ENCODE measurements around the gene EGF. TPM values are rescaled to one million over a fixed set of nuclear protein-coding genes. Genes with fewer than 3 reads are reported as not detected.
A peak's percentile ranks its signal among the peaks of the same experiment; 100 is the strongest.

The EGF gene
- total RNA-seq, 6 experiments from 2014 or later: 1.1 to 2.2 (median 1.7) TPM

DNA sequence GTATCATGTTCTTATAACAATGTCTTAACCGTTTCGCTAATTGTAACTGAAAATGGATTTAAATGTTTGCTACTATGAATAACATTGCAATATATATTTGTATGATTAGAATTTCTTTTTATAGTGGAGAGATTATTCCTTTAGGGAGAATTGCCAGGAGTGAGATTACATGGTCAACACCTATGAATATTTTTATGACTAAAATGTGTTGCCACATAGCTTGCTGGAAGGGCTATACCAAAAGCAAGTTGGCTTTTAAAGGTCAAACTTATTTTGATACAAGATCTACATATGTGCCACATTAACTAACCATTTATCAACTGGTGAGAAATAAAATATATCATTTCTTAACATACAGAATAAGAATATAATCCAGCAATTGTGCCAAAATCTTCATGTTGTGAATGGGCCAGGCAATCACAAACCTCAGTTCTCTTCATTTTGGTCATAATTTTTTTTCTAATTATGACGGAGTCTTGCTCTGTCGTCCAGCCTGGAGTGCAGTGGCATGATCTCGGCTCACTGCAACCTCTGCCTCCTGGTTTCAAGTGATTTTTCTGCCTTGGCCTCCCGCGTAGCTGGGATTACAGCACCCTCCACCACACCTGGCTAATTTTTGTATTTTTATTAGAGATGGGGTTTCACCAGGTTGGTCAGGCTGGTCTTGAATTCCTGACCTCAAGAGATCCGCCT, 10.0 kb upstream of the EGF start:
- no peak for DNase-seq
- H3K36me3 Mint-ChIP-seq (ENCODE audit: low read depth): no peaks in the 10 kb centered on the region
- peaks cover 10% of the 10 kb centered on the region; the same call in 1 of the 2 replicates for H3K9me3 Mint-ChIP-seq
- TF ChIP-seq, protein P1, sequence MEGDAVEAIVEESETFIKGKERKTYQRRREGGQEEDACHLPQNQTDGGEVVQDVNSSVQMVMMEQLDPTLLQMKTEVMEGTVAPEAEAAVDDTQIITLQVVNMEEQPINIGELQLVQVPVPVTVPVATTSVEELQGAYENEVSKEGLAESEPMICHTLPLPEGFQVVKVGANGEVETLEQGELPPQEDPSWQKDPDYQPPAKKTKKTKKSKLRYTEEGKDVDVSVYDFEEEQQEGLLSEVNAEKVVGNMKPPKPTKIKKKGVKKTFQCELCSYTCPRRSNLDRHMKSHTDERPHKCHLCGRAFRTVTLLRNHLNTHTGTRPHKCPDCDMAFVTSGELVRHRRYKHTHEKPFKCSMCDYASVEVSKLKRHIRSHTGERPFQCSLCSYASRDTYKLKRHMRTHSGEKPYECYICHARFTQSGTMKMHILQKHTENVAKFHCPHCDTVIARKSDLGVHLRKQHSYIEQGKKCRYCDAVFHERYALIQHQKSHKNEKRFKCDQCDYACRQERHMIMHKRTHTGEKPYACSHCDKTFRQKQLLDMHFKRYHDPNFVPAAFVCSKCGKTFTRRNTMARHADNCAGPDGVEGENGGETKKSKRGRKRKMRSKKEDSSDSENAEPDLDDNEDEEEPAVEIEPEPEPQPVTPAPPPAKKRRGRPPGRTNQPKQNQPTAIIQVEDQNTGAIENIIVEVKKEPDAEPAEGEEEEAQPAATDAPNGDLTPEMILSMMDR (IDR thresholded peaks at IDR 0.05): no peak
- H3K4me1 Mint-ChIP-seq (ENCODE audit: low read depth): no peaks in the 10 kb centered on the region
- H3K4me3 Mint-ChIP-seq: no peak overlapping the region
- no peak overlapping the region for H3K27ac Mint-ChIP-seq
- H3K27me3 Mint-ChIP-seq (ENCODE audit: insufficient read depth): peaks cover 3% of the 10 kb centered on the region

DNA sequence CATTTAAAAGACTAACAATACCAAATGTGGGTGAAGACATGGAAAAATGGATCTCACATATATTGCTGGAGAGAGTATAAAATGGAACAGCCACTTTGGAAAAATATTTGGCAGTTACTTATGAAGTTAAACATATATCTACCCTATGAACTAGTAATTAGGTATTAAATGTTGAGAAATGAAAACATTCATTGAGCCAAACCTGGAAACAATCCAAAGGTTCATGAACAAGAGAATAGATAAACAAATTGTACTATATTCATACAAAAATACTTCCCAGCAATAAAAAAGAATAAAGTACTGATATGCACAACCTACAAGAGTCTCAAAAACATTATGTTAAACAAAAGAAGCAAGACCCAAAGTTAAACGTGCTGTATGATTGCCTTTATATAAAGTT, 4.0 kb upstream of the EGF start:
- no peaks in the 10 kb centered on the region for H3K36me3 Mint-ChIP-seq (ENCODE audit: low read depth)
- H3K4me1 Mint-ChIP-seq (ENCODE audit: low read depth): peaks cover 19% of the 10 kb centered on the region
- H3K27me3 Mint-ChIP-seq (ENCODE audit: insufficient read depth): peaks cover 9% of the 10 kb centered on the region; the same call in 1 of the 2 replicates
- no peak for DNase-seq
- TF ChIP-seq, protein P1 (IDR thresholded peaks at IDR 0.05): no peak
- no peak overlapping the region for H3K27ac Mint-ChIP-seq
- H3K4me3 Mint-ChIP-seq: no peak overlapping the region
- H3K9me3 Mint-ChIP-seq: no peaks in the 10 kb centered on the region

DNA sequence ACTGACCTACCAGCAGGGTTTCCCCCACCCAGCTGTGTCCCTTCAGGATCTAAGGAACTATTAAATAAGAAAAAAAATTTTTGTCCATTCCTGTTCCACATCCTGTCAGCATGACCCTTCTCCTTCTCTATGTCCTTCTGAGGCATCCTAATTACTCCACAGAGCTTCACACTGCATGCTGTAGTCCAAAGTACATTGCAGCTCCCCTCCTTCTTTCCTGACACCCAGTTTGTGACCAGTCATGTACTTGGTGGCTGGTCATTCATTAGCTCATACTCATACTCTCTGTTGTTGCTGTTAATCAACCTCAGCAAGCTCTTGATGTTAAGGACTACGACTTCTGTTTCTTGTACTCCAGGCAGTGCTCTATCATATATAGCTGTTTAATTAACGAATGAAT, 2.4 kb upstream of the EGF start:
- no peaks in the 10 kb centered on the region for H3K36me3 Mint-ChIP-seq (ENCODE audit: low read depth)
- H3K9me3 Mint-ChIP-seq: no peaks in the 10 kb centered on the region
- DNase-seq: no peak
- H3K4me3 Mint-ChIP-seq: no peak overlapping the region
- peaks cover 24% of the 10 kb centered on the region for H3K4me1 Mint-ChIP-seq (ENCODE audit: low read depth)
- H3K27me3 Mint-ChIP-seq (ENCODE audit: insufficient read depth): peaks cover 9% of the 10 kb centered on the region
- TF ChIP-seq, protein P1 (IDR thresholded peaks at IDR 0.05): no peak
- no peak overlapping the region for H3K27ac Mint-ChIP-seq

DNA sequence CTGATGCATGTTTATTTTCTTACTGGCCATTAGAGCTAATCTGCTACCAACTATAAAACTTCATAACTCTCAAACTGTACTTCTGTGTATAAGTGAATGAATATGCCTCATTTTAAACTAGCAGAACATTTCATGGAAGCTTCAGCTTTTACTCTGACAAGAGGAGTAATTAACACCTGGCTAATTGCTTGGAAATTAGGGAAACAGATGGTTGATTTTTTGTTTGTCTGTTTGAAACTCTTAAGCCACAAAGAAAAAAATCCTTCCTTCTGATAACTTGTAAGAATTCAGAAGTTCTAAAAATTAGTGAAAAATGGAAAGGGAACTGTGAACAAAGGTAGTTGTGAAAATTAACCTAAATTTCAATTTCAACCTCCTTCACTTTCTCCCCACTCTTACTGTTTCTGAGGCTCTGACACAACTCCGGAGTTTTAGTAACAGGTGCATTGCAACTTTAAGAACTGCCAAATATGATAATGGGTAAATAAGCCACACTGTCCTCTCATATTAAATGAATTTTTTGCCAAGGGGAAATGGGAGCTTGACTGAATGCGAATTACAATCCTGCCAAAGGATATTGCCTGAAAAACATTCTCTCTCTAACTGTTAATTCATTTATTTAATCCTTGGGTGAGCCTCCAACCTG, 1.0 kb downstream of the EGF start:
- H3K36me3 Mint-ChIP-seq (ENCODE audit: low read depth): no peaks in the 10 kb centered on the region
- no peaks in the 10 kb centered on the region for H3K9me3 Mint-ChIP-seq
- DNase-seq: no peak
- TF ChIP-seq, protein P1 (IDR thresholded peaks at IDR 0.05): no peak
- peak overlapping the region; percentile 67 for H3K27ac Mint-ChIP-seq
- H3K4me1 Mint-ChIP-seq (ENCODE audit: low read depth): peaks cover 30% of the 10 kb centered on the region
- peaks cover 6% of the 10 kb centered on the region for H3K27me3 Mint-ChIP-seq (ENCODE audit: insufficient read depth)
- H3K4me3 Mint-ChIP-seq: peak overlapping the region; percentile 61; the same call in 1 of the 2 replicates

DNA sequence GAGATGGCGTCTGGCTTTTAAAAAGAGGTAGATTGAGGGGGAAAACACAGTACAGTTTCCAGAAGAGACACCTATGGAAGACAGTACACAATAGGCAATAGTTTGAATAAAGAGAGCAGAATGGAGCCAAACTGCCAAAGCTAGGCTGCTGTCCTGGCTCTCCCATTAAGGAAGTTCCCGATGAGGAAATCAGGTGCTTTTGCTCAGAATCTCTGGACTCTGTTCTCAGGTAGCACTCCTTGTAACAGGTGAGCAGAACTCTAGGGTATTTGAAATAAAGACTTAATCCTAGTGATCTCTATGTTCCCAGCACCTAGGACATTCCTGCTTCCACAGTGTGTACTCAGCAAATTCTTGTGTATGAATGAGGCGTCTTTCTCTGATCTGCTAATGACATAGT, 1.6 kb downstream of the EGF start:
- TF ChIP-seq, protein P1 (IDR thresholded peaks at IDR 0.05): no peak
- peaks cover 6% of the 10 kb centered on the region for H3K27me3 Mint-ChIP-seq (ENCODE audit: insufficient read depth)
- DNase-seq: no peak
- peaks cover 30% of the 10 kb centered on the region for H3K4me1 Mint-ChIP-seq (ENCODE audit: low read depth)
- H3K36me3 Mint-ChIP-seq (ENCODE audit: low read depth): no peaks in the 10 kb centered on the region
- H3K4me3 Mint-ChIP-seq: peak overlapping the region; percentile 14; the same call in 1 of the 2 replicates
- no peaks in the 10 kb centered on the region for H3K9me3 Mint-ChIP-seq
- H3K27ac Mint-ChIP-seq: no peak overlapping the region
